HepG2 (cell line): ENCODE data around the gene TOMM22.

Experiments
- RAD21 ChIP-seq: fragments of 450-650 bp; formaldehyde crosslinking; IDR thresholded peaks from 2 replicates; pipeline ENCODE4 v1.5.0; 2020; ENCODE audit warnings: mild to moderate bottlenecking
- TF ChIP-seq, protein P1 (sequence below): sonication (generic); formaldehyde crosslinking; IDR thresholded peaks from 2 replicates; pipeline ENCODE4 v1.5.0; 2020; ENCODE audit warnings: mild to moderate bottlenecking, missing genetic modification reagents, moderate library complexity
- TF ChIP-seq, protein P2 (sequence below): sonication (generic); formaldehyde crosslinking; IDR thresholded peaks from 2 replicates; pipeline ENCODE4 v1.4.0; 2020; ENCODE audit warnings: missing genetic modification reagents

DNA sequence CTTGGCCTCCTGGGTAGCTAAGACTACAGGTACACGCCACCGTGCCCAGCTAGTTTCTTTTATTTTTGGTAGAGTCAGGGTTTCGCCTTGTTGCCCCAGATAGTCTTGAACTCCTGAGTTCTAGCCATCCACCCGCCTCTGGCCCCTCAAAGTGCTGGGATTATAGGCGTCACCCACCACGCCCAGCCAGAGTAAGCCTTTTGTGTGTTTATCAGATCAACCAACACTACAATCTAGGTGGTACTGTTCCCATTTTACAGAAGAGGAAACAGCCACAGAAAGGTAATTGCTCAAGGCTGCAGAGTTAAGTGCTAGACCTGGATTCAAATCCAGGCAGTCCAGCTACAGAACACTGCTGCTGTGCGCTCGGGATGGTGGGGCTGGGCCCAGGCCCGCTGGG lies 3.1 kb downstream of the TOMM22 start:
- TF ChIP-seq, protein P1, sequence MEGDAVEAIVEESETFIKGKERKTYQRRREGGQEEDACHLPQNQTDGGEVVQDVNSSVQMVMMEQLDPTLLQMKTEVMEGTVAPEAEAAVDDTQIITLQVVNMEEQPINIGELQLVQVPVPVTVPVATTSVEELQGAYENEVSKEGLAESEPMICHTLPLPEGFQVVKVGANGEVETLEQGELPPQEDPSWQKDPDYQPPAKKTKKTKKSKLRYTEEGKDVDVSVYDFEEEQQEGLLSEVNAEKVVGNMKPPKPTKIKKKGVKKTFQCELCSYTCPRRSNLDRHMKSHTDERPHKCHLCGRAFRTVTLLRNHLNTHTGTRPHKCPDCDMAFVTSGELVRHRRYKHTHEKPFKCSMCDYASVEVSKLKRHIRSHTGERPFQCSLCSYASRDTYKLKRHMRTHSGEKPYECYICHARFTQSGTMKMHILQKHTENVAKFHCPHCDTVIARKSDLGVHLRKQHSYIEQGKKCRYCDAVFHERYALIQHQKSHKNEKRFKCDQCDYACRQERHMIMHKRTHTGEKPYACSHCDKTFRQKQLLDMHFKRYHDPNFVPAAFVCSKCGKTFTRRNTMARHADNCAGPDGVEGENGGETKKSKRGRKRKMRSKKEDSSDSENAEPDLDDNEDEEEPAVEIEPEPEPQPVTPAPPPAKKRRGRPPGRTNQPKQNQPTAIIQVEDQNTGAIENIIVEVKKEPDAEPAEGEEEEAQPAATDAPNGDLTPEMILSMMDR (CRISPR knock-in tag) = no peak
- TF ChIP-seq, protein P2, sequence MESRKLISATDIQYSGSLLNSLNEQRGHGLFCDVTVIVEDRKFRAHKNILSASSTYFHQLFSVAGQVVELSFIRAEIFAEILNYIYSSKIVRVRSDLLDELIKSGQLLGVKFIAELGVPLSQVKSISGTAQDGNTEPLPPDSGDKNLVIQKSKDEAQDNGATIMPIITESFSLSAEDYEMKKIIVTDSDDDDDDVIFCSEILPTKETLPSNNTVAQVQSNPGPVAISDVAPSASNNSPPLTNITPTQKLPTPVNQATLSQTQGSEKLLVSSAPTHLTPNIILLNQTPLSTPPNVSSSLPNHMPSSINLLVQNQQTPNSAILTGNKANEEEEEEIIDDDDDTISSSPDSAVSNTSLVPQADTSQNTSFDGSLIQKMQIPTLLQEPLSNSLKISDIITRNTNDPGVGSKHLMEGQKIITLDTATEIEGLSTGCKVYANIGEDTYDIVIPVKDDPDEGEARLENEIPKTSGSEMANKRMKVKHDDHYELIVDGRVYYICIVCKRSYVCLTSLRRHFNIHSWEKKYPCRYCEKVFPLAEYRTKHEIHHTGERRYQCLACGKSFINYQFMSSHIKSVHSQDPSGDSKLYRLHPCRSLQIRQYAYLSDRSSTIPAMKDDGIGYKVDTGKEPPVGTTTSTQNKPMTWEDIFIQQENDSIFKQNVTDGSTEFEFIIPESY (CRISPR knock-in tag) = no peak
- TF ChIP-seq RAD21 (CRISPR knock-in tag) = no peak
